ENCODE results near the gene PTPN5.
"Not testable (repeated sequence)": the region's sequence is repeated elsewhere in the genome, so short reads cannot be mapped to it uniquely, and the experiment has no call there.

Gene PTPN5

GRCh38 chr11:18791207-18791968 is at the start of gene PTPN5:
Gene PTPN5, minus strand, starts transcription at chr11:18791798. Its CDS starts 19,840 bp downstream, at chr11:18771958.
- DNase-seq, result no peak

GRCh38 chr11:18836417-18836816 is 44.8 kb upstream of the PTPN5 start:
- DNase-seq, result no peak

GRCh38 chr11:18834754-18835466 is 43.3 kb upstream of the PTPN5 start:
- DNase-seq, result no peak

- DNase-seq, result not testable (repeated sequence)
Measured at GRCh38 chr11:18820160-18820559, 28.6 kb upstream of the PTPN5 start.

GRCh38 chr11:18804199-18804999 is 12.8 kb upstream of the PTPN5 start:
- no peak for DNase-seq

- peak; percentile 38 to 71 for DNase-seq
Measured at GRCh38 chr11:18802381-18803257, 11.0 kb upstream of the PTPN5 start.

- DNase-seq, result no peak
Measured at GRCh38 chr11:18798799-18799469, 7.3 kb upstream of the PTPN5 start.

- DNase-seq, result no peak
Measured at GRCh38 chr11:18794956-18795355, 3.4 kb upstream of the PTPN5 start.

- DNase-seq, result no peak
Measured at GRCh38 chr11:18792827-18793226, 1.2 kb upstream of the PTPN5 start.

- no peak for DNase-seq
Measured at GRCh38 chr11:18791969-18792628, 501 bp upstream of the PTPN5 start.

GRCh38 chr11:18790883-18791206 is 753 bp downstream of the PTPN5 start:
- no peak for DNase-seq

- no peak for DNase-seq
Measured at GRCh38 chr11:18789942-18790341, 1.7 kb downstream of the PTPN5 start.

GRCh38 chr11:18785411-18785810 is 6.2 kb downstream of the PTPN5 start:
- no peak for DNase-seq

GRCh38 chr11:18780896-18781295 is 10.7 kb downstream of the PTPN5 start:
- no peak for DNase-seq

- DNase-seq, result no peak
Measured at GRCh38 chr11:18780329-18780728, 11.3 kb downstream of the PTPN5 start.

- DNase-seq, result no peak
Measured at GRCh38 chr11:18778468-18778867, 13.1 kb downstream of the PTPN5 start.

GRCh38 chr11:18776324-18776723 is 15.3 kb downstream of the PTPN5 start:
- no peak for DNase-seq

GRCh38 chr11:18775492-18776292 is 15.9 kb downstream of the PTPN5 start:
- DNase-seq, result peak; percentile 30 to 77

- DNase-seq, result no peak
Measured at GRCh38 chr11:18774801-18775200, 16.8 kb downstream of the PTPN5 start.

GRCh38 chr11:18773681-18774080 is 17.9 kb downstream of the PTPN5 start:
- DNase-seq, result no peak

- DNase-seq, result no peak
Measured at GRCh38 chr11:18773104-18773503, 18.5 kb downstream of the PTPN5 start.
